Epithelial cell of esophagus (primary cell): ENCODE data around the gene ONECUT1.

Experiments
- DNase-seq: peaks from one replicate; pipeline ENCODE4 v3.0.0; 2010; ENCODE audit warnings: low read depth
- H3K4me3 ChIP-seq: 2 replicates; pipeline ENCODE4 v1.5.1; 2011; ENCODE audit warnings: mild to moderate bottlenecking, low read length, control low read depth
- TF ChIP-seq, protein P1 (sequence below): IDR thresholded peaks from 2 replicates; pipeline ENCODE4 v1.5.1; 2011; ENCODE audit warnings: low read depth, mild to moderate bottlenecking, low read length, control low read depth, inconsistent platforms; ENCODE audit not compliant: insufficient read depth; ENCODE audit errors: missing control alignments

Gene ONECUT1

DNA sequence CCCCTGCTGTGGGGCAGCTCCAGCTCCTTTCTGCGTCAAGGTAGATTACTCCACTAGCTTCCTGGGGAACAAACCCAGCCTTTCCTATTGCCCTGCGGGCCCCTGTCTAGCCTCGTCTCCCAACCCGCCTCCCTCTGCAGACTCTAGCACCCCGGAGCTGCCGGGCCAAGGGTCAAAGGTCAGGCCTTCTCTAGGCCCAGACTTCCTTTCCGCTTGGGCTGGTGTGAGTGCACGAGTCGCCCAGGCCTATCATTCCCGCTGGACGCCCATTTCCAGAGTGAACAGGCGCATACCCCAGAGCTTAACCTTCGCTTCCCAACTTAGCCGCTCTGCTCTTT is 11.6 kb upstream of the ONECUT1 start:
- no peak overlapping the region for H3K4me3 ChIP-seq
- TF ChIP-seq, protein P1, sequence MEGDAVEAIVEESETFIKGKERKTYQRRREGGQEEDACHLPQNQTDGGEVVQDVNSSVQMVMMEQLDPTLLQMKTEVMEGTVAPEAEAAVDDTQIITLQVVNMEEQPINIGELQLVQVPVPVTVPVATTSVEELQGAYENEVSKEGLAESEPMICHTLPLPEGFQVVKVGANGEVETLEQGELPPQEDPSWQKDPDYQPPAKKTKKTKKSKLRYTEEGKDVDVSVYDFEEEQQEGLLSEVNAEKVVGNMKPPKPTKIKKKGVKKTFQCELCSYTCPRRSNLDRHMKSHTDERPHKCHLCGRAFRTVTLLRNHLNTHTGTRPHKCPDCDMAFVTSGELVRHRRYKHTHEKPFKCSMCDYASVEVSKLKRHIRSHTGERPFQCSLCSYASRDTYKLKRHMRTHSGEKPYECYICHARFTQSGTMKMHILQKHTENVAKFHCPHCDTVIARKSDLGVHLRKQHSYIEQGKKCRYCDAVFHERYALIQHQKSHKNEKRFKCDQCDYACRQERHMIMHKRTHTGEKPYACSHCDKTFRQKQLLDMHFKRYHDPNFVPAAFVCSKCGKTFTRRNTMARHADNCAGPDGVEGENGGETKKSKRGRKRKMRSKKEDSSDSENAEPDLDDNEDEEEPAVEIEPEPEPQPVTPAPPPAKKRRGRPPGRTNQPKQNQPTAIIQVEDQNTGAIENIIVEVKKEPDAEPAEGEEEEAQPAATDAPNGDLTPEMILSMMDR: no peak
- DNase-seq: no peak

DNA sequence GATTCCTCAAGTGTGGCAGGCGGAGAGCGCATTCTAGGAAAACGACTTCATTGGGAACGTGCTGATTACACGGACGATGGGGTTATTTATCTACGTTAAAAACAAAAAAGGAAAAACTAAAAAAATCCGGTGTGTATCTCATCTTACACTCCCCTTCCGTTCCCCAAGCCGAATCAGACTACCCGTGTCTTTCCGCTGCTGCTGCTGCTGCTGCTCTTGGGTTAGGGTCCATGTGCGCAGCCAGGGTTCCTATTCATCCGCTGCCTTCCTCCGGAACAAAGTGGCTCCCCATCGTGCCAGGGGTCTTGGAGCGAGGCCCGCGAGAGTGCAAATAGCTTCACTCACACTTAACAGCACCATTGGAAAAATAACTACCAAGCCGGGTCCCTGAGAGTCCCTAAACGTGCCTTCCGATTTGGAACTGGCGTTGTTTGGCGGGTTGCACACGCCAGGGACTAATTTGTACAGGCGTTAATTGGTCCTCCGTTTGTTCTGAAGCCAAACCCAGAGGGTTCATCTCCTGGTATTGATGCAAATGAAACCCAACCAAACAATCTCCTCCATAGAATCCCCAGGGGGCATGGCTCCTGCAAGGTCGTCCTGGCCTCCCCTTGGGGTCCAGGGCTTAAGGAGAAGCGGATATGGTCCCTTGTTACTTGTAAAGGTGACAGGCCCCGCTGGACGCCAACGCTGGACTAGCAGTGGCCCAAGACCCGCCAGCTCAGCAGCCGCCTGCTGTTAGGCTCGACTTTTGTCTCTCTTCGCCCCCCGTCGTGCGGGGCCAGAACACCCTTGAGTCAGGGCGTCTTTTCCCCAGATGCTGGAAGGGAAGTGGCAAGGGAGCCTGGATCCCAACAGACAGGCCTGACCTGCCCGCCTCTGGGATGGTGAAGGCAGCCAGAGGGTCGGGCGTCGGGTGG is 11.0 kb upstream of the ONECUT1 start:
- DNase-seq: no peak
- TF ChIP-seq, protein P1: no peak
- H3K4me3 ChIP-seq: no peak overlapping the region

DNA sequence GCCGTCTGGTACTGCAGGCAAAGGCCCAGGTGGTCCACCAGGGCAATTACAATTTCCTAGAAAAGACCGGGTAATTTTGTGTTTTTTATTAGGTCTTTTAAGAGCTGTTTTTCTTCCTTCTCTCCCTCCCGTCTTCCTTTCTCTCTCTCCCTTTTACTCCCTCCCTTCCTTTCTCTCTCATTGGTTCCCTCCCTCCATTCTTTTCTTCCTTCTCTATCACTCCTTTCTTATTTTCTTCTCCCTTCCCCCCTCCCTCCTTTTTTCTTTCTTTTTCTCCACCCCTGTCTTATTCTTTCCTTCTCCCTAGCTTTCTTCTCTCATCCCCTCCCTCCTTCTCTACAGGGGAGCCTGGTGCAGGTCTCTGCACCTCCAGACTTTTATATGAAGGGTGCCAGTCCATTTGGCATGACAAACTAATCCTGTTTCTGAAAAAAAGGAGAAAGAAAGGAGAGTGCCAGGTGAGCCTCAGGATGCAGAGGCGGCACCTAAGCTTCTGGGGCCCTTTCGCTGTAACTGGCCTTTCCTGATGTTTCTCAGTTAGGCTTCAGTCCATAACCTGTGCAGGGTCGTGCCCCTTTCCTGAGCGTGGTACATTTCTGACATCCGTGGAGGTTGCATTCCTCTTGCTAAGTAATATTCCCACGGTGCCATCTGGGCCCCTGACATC is 9.1 kb upstream of the ONECUT1 start:
- no peak for DNase-seq
- TF ChIP-seq, protein P1: no peak
- H3K4me3 ChIP-seq: no peak overlapping the region

DNA sequence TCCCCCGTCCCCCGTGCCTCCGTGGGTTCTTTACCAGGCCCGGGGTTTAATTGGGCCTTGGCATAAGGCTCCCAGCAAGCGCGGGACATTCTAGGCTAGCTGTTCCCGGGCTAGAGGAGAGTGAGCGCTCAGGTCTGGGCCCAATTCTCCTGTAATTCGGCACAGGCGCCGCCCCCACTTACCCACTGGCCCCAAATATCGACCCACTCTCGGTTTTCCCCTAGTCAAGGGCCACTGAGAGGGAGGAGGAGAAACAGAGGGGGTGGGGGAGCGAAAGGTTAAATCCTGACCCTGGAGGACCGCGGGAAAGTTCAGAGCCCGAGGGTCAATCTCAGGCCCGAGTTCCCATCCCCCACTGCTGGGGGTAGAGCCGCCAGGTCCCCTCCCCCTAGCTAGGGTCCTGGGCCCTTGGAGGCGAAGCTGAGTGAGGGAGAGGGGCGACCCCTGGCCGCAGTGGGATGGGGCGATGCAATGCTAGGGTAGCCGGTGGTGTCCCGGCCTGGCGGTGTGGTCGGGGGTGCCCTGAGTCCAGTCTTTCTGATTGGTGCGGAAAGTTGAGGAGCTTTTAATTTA is 8.5 kb upstream of the ONECUT1 start:
- TF ChIP-seq, protein P1: no peak
- no peak for DNase-seq
- no peak overlapping the region for H3K4me3 ChIP-seq

DNA sequence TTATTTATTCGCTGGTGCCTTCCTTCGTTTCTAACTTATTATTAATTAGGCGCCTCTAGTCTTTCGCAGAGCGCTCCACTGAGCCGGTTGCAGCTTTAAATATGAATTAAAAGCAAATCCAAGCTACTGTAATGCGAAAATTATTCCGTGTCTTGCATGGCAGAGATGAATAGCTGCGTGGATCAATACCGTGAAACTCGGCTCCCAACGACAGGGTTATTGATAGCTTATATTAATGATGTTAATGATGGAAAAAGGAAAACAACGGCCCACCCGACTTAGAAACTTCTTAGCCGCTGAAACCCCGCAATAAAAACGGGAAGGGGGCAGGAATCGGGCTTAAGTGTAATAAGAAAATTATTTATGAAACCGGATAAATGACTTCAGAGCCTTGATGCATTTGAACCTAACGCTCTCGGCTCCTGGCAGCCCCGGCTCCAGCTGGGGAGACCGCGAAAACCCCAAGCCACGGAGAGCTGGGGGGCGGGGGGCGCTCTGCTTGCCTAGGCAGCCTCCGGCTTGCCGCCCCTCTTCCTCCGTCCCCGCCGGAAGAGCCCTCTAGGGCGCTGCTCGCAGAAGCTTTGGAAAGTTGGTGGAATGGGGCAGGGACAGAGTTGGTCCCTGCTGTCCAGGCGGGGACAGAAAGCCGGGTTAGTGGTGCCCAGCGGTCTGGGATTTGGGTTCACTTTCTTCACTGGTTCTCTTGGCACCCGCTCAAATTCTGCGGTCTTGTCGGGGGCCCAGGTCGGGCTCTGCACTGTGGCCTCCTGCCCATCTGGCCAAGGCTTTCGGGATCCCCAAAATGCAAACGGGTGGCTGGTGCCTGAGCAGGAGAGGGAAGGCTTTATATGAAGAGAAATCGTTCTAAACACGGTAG is 7.7 kb upstream of the ONECUT1 start:
- DNase-seq: no peak
- H3K4me3 ChIP-seq: no peak overlapping the region
- TF ChIP-seq, protein P1: no peak

DNA sequence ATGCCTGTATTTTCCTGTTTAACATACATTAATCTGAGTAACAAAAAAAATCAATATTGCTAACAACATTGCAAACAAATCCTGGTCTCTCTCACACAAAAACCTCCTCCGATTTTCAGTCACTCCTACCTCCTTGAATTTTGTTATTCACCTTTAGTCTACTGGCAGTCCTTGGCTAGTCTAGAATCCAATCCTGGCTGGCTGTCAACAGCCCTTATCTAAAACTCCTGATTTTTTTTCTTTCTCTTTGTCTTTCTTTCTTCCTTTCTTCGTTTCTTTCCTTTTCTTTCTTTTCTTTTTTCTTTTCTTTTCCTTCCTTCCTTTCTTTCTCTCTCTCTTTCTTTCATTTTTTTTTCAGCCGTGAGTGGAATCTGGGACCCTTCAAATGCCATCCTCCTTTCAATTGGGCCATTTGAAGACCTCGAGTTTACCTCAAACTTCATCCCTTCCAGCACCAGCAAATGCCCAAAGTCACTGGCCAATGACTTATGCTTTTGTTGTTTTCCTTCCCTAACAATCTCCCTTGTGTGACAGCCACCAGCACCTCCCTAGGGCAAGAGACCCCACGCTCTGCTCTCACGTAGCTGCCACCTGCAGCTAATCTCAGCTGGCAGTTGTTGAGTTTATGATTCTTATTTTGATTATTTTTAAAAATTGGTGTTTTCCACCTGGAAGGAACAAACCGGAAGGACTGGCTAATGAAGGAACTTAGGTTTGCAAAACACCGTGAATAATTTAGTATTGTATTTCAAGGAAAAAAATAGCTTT is 6.8 kb upstream of the ONECUT1 start:
- TF ChIP-seq, protein P1: no peak
- H3K4me3 ChIP-seq: no peak overlapping the region
- DNase-seq: no peak
